ENCODE results near the gene FBXO7. TPM values are rescaled to one million over a fixed set of nuclear protein-coding genes. Genes with fewer than 3 reads are reported as not detected.
A peak's percentile ranks its signal among the peaks of the same experiment; 100 is the strongest.

The FBXO7 gene
- total RNA-seq, 1 donor from 2014 or later, result 62.5 TPM

DNA sequence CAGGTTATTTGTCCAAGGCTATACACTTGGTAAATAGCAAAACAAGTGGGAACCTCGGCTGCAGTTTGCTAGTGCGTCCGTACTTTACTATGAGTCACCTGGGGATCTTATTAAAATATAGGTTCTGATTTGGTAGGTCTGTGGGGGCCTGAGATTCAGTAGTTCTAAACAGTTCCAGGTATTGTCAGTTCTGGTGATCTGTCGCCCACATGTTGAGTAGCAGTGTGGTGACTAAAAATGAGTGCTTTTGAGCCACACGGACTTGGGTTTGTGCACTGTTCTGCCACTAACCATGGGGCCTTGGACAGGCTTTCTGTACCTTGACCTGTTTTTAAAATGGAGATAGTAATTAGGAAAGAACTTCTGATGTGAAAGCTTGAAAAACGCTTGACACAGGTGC is 15.7 kb downstream of the FBXO7 start:
- DNase-seq, result no peak

DNA sequence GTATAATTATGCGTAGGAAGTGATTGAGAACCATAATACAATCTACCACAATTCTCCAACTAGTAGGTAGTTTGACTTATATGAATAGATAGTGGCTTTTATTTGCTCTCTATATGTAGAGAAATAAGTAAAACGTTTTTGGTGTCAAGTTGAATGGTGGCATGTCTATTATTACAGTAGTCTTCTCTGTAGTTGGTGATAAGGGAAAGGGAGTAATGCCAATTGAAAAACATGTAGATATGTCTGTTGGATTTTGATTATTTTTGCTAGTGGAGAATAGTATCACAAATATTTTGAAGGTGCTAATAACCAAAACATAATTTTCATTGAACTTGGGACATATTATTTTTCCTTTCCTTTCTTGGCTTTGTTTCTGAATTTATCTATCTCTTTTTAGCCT is 17.5 kb downstream of the FBXO7 start:
- DNase-seq, result no peak

GRCh38 chr22:32493551-32493950 is 18.9 kb downstream of the FBXO7 start:
- no peak for DNase-seq

DNA sequence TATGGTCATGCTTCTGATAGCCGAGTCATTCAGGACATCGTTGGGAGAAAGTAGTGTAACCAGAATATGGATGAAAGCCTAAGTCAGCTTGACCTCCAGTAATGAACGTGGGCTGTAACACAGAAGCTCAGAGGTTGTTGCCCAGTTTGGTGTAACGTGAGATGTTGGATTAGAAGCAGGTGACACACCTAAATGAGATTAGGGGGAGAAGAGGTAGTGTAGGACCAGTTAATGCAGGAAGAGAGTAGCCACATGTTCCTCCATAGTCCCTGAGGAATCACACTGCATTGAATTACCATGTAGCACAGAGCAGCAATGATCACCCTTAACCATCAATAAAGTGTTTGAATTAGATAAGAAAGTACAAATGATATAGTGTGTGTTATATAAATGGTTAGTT is 20.4 kb downstream of the FBXO7 start:
- DNase-seq, result no peak

GRCh38 chr22:32499666-32500065 is 25.1 kb downstream of the FBXO7 start:
- DNase-seq, result no peak

DNA sequence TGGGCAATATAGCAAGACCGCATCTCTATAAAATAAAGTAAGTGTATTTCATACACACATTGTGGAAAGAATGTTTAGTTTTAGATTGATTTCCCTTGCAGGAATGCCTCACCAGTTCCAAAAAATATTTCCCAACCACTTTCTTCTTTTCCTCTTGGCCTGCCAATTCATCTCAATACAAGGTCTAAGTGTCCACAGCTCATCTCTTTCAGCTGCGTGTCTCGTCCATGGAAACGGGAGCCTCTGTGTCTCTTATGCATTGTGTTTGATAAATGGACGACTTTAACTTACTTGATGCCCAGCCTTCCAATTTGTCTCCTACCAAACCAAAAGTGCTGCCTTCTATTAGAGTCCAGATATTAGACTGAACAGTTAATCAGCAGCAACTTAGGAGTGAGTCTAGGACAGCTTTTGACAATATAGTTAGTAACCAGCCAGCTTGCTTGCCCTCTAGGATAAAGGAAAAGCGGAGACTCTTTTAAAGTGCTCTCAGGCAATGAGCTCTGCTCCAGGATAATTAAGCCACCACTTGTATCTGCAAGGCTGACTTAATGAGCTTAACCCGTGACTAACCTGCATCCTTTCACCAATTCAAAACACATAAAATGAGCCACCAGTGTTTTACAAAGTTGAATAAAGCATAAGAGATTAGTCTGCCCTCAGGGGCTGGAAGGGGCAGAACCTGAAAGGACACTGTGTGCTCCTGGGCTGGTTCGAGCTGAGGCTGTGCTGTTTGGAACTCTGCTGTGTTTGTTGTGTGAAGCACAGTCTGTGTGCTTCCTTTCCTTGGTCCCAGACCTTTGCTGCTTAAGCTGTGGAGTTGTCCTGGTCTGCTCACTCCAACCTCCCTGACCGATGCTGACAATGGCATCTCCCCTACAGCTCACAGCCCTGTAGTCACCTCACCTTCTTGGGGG is 27.5 kb downstream of the FBXO7 start:
- DNase-seq, result no peak

DNA sequence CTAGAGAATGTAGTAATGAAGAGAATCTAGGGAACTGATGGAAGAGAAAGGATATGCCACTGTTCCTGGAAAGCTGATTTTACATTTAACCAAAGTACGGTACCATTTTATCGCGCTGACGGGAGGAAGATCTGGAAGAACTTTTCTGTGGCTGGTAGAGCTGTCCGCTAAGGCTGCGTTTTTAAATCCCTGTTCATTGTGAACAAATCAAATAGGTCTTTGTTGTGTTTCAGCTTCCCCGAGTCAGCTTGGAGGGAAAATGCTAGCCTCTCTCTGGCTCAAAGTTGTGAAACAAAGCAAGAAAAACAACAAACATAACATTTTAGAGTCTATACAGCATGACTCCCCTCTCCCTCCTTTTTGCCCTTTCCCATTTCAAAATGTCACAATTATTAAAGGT is 34.4 kb downstream of the FBXO7 start:
- DNase-seq, result no peak

DNA sequence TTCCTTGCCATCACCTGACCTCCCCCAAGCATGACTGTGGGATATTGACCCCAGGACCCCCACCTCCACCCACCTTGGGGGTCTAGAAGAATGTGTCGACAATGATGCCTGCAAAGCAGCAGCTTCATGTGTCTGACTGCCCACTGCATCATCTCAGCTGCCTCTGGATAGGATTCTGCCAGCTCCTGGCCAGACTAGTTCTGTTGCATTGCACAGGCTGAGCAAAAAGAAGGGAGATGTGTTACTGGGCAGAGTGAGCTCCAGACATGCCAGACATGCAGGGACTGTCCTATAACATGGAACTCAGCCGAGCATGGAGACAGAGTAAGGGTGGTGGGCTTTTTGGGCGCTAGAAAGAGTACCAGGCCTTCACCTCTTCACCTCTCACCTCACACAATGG is 36.7 kb downstream of the FBXO7 start:
- DNase-seq, result no peak

DNA sequence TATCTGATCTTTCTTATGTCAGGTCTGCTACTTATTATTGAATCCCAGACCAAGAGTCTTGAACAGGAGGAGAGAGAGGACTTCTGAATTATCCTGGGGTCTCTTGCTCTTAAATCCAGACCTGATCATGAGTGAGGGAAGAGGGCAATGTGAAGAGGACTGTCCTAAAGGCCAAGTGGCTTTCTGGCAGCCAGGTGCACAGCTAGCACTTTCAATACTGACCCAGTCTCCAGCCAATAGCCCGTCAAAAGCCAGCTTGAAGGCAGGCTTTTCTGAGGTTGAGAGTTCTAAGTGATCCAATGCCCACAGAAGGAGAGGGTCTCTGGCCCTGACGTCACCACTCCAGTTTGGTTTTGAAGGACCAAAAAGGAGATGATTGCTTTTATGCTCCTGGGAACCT is 37.2 kb downstream of the FBXO7 start:
- DNase-seq, result no peak

GRCh38 chr22:32512267-32512982 is 37.8 kb downstream of the FBXO7 start:
- DNase-seq, result no peak

DNA sequence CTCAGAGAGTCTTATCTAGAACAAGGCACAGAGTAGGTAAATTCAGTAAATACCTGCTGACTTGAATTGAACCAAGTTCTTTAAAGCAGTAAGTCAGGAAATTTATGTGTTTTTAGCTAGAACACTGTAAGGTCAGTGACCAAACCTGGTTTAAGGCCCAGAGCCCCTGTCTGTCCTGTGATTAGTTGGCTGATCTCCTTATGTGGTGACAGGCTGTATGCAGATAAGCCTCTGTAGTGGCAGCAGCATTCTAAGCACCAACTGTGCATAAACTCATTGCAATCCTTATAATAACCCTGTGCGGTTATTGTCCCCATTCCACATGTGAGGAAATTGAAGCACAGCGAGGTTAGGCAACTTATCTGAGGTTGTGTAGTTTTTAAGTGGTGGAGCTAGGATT is 40.5 kb downstream of the FBXO7 start:
- no peak for DNase-seq

- DNase-seq, result no peak
Measured at GRCh38 chr22:32517488-32517887, 42.9 kb downstream of the FBXO7 start.

DNA sequence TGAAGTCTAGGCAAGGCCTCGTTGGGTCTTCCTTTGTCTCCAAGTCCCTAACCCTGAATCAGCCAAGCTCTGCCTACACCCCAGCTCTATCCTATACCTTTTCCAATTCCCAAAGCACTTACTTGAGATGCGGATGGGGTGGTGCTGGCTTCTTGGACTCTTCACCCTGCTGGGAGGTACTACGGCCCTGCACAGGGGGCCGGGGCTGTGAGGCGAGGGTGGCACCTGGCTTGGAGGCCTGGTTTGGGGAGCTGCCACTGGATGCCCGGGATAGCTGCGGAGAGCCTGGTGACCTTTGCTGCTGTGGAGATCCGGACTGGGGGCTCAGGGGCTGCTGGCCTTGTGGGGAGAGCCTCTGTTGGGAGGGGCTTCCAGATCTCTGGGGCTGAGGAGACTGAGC is 43.3 kb downstream of the FBXO7 start:
- DNase-seq, result no peak

GRCh38 chr22:32518381-32518780 is 43.8 kb downstream of the FBXO7 start:
- DNase-seq, result no peak

DNA sequence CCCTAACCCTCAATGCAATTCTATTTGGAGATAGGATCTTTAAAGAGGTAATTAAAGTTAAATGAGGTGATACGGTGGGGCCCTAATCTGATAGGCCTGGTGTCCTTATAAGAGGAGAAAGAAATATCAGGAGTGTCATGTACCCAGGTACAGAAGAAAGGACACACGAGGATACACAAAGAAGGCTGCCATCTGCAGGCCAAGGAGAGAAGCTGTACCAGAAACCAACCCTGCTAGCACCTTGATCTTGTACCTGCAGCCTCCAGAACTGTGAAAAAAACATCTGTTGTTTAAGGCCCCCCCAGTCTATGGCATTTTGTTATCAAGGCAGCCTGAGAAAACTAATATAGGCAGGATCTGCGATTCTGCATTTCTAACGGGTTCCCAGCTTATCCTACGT is 44.2 kb downstream of the FBXO7 start:
- peak; percentile 28 for DNase-seq

GRCh38 chr22:32520612-32521011 is 46.0 kb downstream of the FBXO7 start:
- no peak for DNase-seq

DNA sequence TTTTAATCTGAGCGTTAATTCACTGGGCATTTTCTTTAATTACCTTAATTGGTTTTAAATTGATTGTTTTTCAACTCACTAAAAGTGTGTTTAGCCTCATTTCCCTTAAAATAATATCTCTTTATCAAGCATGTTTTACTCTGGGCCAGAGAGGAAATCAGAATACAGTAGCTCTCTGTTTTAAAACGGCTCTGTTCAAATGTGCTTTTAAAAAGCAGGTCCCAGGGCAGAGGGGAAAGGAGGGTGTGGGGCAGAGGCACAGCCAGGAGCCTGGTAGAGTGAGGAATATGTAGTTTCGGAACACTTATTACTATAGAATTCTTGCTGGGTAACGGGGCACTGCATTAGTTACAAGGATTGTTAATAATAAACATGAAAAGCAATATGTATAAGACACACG is 47.6 kb downstream of the FBXO7 start:
- DNase-seq, result no peak

DNA sequence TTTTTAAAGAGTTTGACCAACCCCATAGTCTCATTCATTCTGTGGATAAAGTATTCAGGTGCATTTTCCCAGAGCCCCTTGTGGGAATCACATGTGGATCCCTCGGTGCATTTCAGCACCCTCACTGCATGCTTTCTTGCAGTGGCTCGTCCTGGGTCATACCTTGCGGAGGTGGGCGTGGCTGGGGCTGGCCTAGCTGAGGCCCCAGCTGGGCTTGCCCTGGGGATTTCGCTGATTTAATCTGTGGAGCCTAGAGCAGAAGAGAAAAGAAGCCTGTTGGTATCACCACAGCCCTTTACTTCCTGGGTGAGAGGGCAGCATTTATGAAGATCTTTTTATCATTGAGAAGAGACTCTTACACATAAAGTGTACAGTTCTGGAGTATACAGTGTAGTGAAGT is 53.1 kb downstream of the FBXO7 start:
- no peak for DNase-seq

GRCh38 chr22:32528316-32528715 is 53.7 kb downstream of the FBXO7 start:
- no peak for DNase-seq

GRCh38 chr22:32528984-32529982 is 54.7 kb downstream of the FBXO7 start:
- peak; percentile 90 for DNase-seq

DNA sequence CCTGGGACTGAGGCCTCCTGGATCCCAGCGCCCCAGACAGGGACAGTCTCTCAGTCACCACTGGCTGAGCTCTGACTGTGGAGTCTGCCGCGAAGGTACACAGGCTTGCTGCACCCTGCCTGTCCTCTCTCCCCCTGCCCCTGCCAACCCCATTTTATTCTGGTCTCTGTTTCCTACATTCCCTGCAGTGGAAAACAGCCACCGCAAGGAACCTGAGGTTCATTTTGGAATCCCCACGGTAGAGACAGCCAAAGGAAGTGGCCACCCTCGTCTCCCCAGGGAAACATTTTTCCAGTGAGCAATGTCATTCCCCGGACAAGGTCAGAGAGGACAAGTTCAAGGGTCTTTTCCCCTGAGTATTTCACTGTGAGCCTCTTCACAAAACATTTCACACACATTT is 56.6 kb downstream of the FBXO7 start:
- DNase-seq, result no peak

GRCh38 chr22:32531931-32532819 is 57.6 kb downstream of the FBXO7 start:
- peak; percentile 47 for DNase-seq

All from dermis blood vessel endothelial cell (primary cell).